Measurements from ENCODE around the gene TPRKB.
"Not testable (repeated sequence)": the region's sequence is repeated elsewhere in the genome, so short reads cannot be mapped to it uniquely, and the experiment has no call there.

Gene TPRKB

GRCh38 chr2:73736378-73736777, 767 bp downstream of the TPRKB start:
- DNase-seq: no peak

- no peak for DNase-seq
These were observed 6.3 kb downstream of the TPRKB start for GRCh38 chr2:73730810-73731209.

GRCh38 chr2:73728711-73729110, 8.4 kb downstream of the TPRKB start:
- DNase-seq: no peak

GRCh38 chr2:73728043-73728442, 9.1 kb downstream of the TPRKB start:
- no peak for DNase-seq

- DNase-seq: not testable (repeated sequence)
These were observed 10.5 kb downstream of the TPRKB start for GRCh38 chr2:73726657-73727056.

- no peak for DNase-seq
These were observed 18.1 kb downstream of the TPRKB start for GRCh38 chr2:73718851-73719621.

- no peak for DNase-seq
These were observed 18.7 kb downstream of the TPRKB start for GRCh38 chr2:73718421-73718820.

GRCh38 chr2:73717695-73718094, 19.4 kb downstream of the TPRKB start:
- DNase-seq: not testable (repeated sequence)

- no peak for DNase-seq
These were observed 19.9 kb downstream of the TPRKB start for GRCh38 chr2:73717251-73717606.

- DNase-seq: no peak
These were observed 20.4 kb downstream of the TPRKB start for GRCh38 chr2:73716543-73717250.

- no peak for DNase-seq
These were observed 23.1 kb downstream of the TPRKB start for GRCh38 chr2:73714091-73714490.

- DNase-seq: no peak
These were observed 28.6 kb downstream of the TPRKB start for GRCh38 chr2:73708527-73708926.

GRCh38 chr2:73707636-73708035, 29.5 kb downstream of the TPRKB start:
- DNase-seq: no peak

- DNase-seq: no peak
These were observed 30.1 kb downstream of the TPRKB start for GRCh38 chr2:73707058-73707457.

GRCh38 chr2:73705091-73705490, 32.1 kb downstream of the TPRKB start:
- DNase-seq: no peak

GRCh38 chr2:73704285-73704684, 32.9 kb downstream of the TPRKB start:
- no peak for DNase-seq

- DNase-seq: no peak
These were observed 33.5 kb downstream of the TPRKB start for GRCh38 chr2:73703675-73704074.

- not testable (repeated sequence) for DNase-seq
These were observed 34.2 kb downstream of the TPRKB start for GRCh38 chr2:73702852-73703493.

- DNase-seq: no peak
These were observed 35.0 kb downstream of the TPRKB start for GRCh38 chr2:73701968-73702665.

GRCh38 chr2:73701448-73701765, 35.7 kb downstream of the TPRKB start:
- not testable (repeated sequence) for DNase-seq

GRCh38 chr2:73700661-73701447, 36.3 kb downstream of the TPRKB start:
- no peak for DNase-seq

GRCh38 chr2:73700131-73700611, 37.0 kb downstream of the TPRKB start:
- no peak for DNase-seq

- DNase-seq: no peak
These were observed 37.7 kb downstream of the TPRKB start for GRCh38 chr2:73699437-73699836.

Measured in CD4-positive, alpha-beta T cell treated with Interleukin-1 beta for 1 hour (primary cell).